ENCODE measurements around the gene ABCA2. TPM values are rescaled to one million over a fixed set of nuclear protein-coding genes. Genes with fewer than 3 reads are reported as not detected.
A peak's percentile ranks its signal among the peaks of the same experiment; 100 is the strongest.

Gene ABCA2
- total and polyA plus RNA-seq, 4 donors = 13.4 to 39.0 (median 16.5) TPM

- no peak overlapping the region for H3K9ac ChIP-seq (ENCODE audit: insufficient read depth in 1 of 2, low read length in 2 of 2)
- peaks cover 0 to 2% (median 0%) of the 10 kb centered on the region in 4 donors for H3K36me3 ChIP-seq (ENCODE audit: control insufficient read depth in 4 of 4, insufficient read depth in 4 of 4, low read length in 4 of 4)
- TF ChIP-seq, protein P1, sequence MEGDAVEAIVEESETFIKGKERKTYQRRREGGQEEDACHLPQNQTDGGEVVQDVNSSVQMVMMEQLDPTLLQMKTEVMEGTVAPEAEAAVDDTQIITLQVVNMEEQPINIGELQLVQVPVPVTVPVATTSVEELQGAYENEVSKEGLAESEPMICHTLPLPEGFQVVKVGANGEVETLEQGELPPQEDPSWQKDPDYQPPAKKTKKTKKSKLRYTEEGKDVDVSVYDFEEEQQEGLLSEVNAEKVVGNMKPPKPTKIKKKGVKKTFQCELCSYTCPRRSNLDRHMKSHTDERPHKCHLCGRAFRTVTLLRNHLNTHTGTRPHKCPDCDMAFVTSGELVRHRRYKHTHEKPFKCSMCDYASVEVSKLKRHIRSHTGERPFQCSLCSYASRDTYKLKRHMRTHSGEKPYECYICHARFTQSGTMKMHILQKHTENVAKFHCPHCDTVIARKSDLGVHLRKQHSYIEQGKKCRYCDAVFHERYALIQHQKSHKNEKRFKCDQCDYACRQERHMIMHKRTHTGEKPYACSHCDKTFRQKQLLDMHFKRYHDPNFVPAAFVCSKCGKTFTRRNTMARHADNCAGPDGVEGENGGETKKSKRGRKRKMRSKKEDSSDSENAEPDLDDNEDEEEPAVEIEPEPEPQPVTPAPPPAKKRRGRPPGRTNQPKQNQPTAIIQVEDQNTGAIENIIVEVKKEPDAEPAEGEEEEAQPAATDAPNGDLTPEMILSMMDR (IDR thresholded peaks at IDR 0.05; ENCODE audit: control extremely low read depth, extremely low read depth) = no peak
- no peaks in the 10 kb centered on the region for H3K9me3 ChIP-seq (ENCODE audit: control insufficient read depth in 4 of 4, insufficient read depth in 3 of 4, low read length in 3 of 4)
- no peak overlapping the region for H3K4me3 ChIP-seq
- DNase-seq (no peak), ATAC-seq (ENCODE audit: insufficient read depth, low FRiP score) (no peak)
- H3K27ac ChIP-seq (ENCODE audit: low read depth in 1 of 2, low read length in 1 of 2) = peak overlapping the region in 1 of 2 donors; percentile 2
- peaks cover 0 to 13% (median 4%) of the 10 kb centered on the region in 5 donors for H3K4me1 ChIP-seq (ENCODE audit: control insufficient read depth in 5 of 5, insufficient read depth in 5 of 5, low read length in 5 of 5)
- H3K27me3 ChIP-seq (ENCODE audit: control insufficient read depth in 3 of 3, insufficient read depth in 3 of 3, low read length in 2 of 3) = peaks cover 0 to 3% (median 0%) of the 10 kb centered on the region in 3 donors
- WGBS, 2 donors = 32 to 69% methylated on average over 10 of the region's 10 CpGs
Observed at GRCh38 chr9:137032858-137033257, 4.8 kb upstream of the ABCA2 start.

DNA sequence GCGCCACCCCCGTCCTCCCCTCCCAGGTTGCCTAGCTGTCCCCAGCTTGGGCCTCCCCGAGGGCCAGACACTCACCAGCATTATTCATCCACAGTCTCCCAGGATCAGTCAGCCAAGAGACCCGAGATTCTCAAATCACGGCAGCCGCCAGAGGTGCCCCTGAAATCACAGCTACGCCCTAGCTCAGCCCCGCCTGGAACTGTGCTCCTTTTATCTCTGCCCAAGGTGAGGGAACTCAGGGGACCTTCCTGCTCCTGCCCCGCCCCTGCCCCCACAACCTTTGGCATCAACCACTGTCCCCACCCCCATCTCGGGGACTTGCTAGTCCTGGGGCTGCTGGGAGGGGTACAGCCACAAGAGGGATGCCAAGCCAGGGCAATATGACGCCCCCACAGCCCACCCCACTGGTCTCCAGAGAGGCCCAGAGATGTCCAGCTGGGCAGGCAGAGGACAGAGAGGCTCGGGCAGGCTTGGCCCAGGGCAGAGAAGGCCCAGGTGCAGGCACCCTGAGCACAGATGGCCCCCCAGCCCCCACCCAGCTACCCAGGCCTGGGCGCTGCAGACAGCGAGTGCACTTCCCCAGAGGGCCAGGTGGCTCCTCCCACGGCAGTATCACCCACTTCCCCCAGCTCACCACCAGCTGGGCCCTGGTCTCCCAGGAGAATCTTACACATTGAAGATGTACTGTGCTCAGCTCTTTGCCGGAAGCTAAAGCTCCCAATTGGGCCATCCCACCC, 4.0 kb upstream of the ABCA2 start, which contains the start of gene FUT7:
Gene FUT7, minus strand, starts transcription at position 185 of the 737 bp plus-strand sequence. Its CDS starts 97 bp downstream, at position 88.
- no peak within 1 kb of the TSS for H3K9ac ChIP-seq (ENCODE audit: insufficient read depth in 1 of 2, low read length in 2 of 2)
- ATAC-seq (ENCODE audit: insufficient read depth, low FRiP score) = no peak
- TF ChIP-seq, protein P1 (IDR thresholded peaks at IDR 0.05; ENCODE audit: control extremely low read depth, extremely low read depth) = no peak
- peaks cover 0 to 3% (median 0%) of the 10 kb centered on the region in 3 donors for H3K27me3 ChIP-seq (ENCODE audit: control insufficient read depth in 3 of 3, insufficient read depth in 3 of 3, low read length in 2 of 3)
- 29 to 54% methylated on average over 16 of the region's 16 CpGs for WGBS, 2 donors
- DNase-seq = no peak
- peaks cover 0 to 18% (median 4%) of the 10 kb centered on the region in 5 donors for H3K4me1 ChIP-seq (ENCODE audit: control insufficient read depth in 5 of 5, insufficient read depth in 5 of 5, low read length in 5 of 5)
- no peaks in the 10 kb centered on the region for H3K9me3 ChIP-seq (ENCODE audit: control insufficient read depth in 4 of 4, insufficient read depth in 3 of 4, low read length in 3 of 4)
- H3K27ac ChIP-seq (ENCODE audit: low read depth in 1 of 2, low read length in 1 of 2) = peak within 1 kb of the TSS in 1 of 2 donors; percentile 27
- no peaks in the 10 kb centered on the region for H3K36me3 ChIP-seq (ENCODE audit: control insufficient read depth in 4 of 4, insufficient read depth in 4 of 4, low read length in 4 of 4)
- no peak within 1 kb of the TSS for H3K4me3 ChIP-seq

DNA sequence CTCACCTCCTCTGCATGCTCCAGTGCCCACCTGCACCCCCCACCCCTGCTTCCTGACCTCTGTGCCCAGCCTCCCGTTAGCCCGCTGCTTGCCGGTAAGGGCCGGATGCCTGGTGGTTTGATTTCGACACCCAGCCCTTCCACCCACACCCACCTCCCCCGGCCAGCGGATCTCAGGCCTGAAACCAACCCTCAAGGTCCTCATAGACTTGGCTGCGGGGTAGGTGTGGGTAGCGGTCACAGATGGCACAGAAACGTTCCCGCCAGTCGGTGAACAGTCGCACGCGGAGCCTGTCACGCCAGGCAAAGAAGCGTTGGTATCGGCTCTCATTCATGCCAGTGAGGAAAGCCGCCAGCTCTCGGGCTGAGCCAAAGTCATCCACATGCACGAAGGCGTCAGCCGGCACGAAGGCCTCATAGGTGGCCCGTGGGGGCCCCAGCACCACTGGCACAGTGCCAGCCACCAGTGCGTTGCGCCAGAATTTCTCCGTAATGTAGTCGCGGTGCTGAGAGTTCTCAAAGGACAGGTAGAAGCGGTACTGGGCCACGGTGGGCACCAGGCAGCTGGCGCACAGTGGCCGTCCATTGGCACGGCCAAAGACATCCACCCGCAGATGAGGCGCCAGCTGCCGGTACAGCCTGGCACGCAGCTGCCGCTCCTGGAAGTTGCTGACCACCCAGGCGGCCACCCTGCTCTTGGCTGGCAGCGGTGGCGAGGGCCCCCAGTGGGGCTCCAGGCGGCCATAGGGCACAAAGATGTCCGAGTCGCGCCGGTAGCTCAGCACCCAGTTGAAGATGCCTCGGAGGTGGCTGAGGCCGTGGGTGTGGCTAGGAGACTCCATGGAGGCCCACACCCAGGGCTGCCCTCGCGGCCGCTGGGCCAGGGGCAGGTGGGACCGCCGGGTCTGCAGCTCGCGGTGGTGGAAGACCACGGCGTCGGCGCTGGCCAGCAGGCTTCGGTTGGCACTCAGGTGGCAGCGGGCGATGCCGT, 2.8 kb upstream of the ABCA2 start:
- Histone ChIP-seq H3K36me3 (ENCODE audit: control insufficient read depth in 4 of 4, insufficient read depth in 4 of 4, low read length in 4 of 4) (no peaks in the 10 kb centered on the region), H3K27me3 (ENCODE audit: control insufficient read depth in 3 of 3, insufficient read depth in 3 of 3, low read length in 2 of 3) (peaks cover 0 to 3% (median 0%) of the 10 kb centered on the region in 3 donors), H3K4me3 (no peak overlapping the region), H3K4me1 (ENCODE audit: control insufficient read depth in 5 of 5, insufficient read depth in 5 of 5, low read length in 5 of 5) (peaks cover 0 to 19% (median 4%) of the 10 kb centered on the region in 5 donors), H3K9ac (ENCODE audit: insufficient read depth in 1 of 2, low read length in 2 of 2) (no peak overlapping the region), H3K9me3 (ENCODE audit: control insufficient read depth in 4 of 4, insufficient read depth in 3 of 4, low read length in 3 of 4) (no peaks in the 10 kb centered on the region), H3K27ac (ENCODE audit: low read depth in 1 of 2, low read length in 1 of 2) (peak overlapping the region in 1 of 2 donors; percentile 27)
- ATAC-seq (ENCODE audit: insufficient read depth, low FRiP score) (no peak), DNase-seq (no peak)
- TF ChIP-seq, protein P1 (IDR thresholded peaks at IDR 0.05; ENCODE audit: control extremely low read depth, extremely low read depth) = no peak
- 55 to 75% methylated on average over 65 of the region's 65 CpGs for WGBS, 2 donors
